IPS-15b (cell line): ENCODE results near the gene MEN1.

Experiments
- H3K27me3 ChIP-seq: one replicate; pipeline ENCODE4 v1.6.1; 2013; ENCODE audit warnings: low read length; ENCODE audit not compliant: control insufficient read depth, insufficient read depth
- H3K36me3 ChIP-seq: one replicate; pipeline ENCODE4 v1.6.1; 2013; ENCODE audit warnings: low read length; ENCODE audit not compliant: control insufficient read depth, insufficient read depth
- H3K4me1 ChIP-seq: one replicate; pipeline ENCODE4 v1.6.1; 2013; ENCODE audit warnings: mild to moderate bottlenecking, low read length; ENCODE audit not compliant: control insufficient read depth, insufficient read depth
- H3K4me3 ChIP-seq: one replicate; pipeline ENCODE4 v1.5.1; 2013; ENCODE audit warnings: low read depth, low read length
- H3K9ac ChIP-seq: one replicate; pipeline ENCODE4 v1.6.1; 2013; ENCODE audit warnings: low read depth, mild to moderate bottlenecking, low read length
- H3K9me3 ChIP-seq: one replicate; pipeline ENCODE4 v1.6.1; 2013; ENCODE audit warnings: mild to moderate bottlenecking, low read length; ENCODE audit not compliant: control insufficient read depth, insufficient read depth

Gene MEN1

DNA sequence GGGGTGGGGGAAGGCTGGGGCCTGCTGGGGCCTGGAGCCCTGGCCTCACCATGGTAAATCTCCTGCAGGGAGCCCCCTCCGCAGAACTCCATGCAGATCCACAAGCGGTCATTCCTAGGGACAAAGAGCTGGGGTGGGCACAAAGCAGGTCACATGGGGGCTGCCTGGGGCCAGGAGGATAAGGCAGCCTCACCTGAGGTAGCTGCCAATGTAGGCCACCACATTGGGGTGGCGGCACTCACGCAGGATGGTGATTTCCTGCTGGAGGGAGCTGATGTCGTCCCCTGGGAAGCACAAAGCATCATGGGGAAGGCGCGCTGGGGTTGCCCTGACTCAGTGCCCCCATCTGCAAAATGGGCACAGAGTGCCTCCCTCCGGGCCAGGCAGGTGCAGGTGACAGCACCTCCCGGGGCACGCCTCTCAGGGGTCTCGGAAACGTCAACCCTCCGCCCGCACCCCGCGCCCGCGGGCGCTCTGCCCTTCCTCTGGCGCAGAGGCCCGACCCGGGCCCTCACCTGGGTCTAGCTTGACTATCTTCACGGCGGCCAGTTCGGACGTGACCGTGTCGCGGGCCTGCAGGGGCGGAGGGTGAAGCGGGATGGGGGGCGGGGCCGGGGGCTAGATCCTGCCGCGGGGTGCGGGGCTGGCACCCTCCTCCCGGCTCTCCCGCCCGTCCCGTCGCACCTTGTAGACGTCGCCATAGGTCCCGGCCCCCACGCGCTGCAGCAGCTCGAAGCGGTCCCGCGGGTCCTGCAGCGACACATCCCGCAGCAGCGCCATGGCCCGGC, 7.8 kb downstream of the MEN1 start:
- peaks cover 3% of the 10 kb centered on the region for H3K4me1 ChIP-seq
- H3K27me3 ChIP-seq, result no peaks in the 10 kb centered on the region
- no peaks in the 10 kb centered on the region for H3K9me3 ChIP-seq
- peak overlapping the region; percentile 56 for H3K4me3 ChIP-seq
- peaks cover 27% of the 10 kb centered on the region for H3K36me3 ChIP-seq
- H3K9ac ChIP-seq, result no peak overlapping the region

GRCh38 chr11:64801561-64802369, 8.6 kb downstream of the MEN1 start:
- Histone ChIP-seq H3K4me3 (no peak overlapping the region), H3K4me1 (peaks cover 3% of the 10 kb centered on the region), H3K27me3 (no peaks in the 10 kb centered on the region), H3K9me3 (no peaks in the 10 kb centered on the region), H3K36me3 (peaks cover 21% of the 10 kb centered on the region), H3K9ac (no peak overlapping the region)

DNA sequence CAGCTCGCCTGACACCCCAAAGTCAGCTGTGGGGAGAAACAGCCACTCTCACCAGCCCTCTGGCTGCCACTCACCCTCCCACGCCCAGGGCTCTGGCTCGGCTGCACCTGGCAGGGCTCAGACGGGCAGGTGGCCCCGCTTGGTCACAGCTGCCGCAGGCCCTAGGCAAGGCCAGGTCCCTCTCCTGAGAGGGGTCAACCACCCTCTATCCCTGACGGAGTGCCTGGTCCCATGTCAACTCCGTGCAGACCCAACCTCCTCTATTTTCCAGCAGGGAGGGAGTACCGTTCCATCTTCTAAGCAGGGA, 9.2 kb downstream of the MEN1 start:
- Histone ChIP-seq H3K4me3 (no peak overlapping the region), H3K9ac (no peak overlapping the region), H3K36me3 (peaks cover 20% of the 10 kb centered on the region), H3K9me3 (no peaks in the 10 kb centered on the region), H3K27me3 (no peaks in the 10 kb centered on the region), H3K4me1 (peaks cover 3% of the 10 kb centered on the region)

DNA sequence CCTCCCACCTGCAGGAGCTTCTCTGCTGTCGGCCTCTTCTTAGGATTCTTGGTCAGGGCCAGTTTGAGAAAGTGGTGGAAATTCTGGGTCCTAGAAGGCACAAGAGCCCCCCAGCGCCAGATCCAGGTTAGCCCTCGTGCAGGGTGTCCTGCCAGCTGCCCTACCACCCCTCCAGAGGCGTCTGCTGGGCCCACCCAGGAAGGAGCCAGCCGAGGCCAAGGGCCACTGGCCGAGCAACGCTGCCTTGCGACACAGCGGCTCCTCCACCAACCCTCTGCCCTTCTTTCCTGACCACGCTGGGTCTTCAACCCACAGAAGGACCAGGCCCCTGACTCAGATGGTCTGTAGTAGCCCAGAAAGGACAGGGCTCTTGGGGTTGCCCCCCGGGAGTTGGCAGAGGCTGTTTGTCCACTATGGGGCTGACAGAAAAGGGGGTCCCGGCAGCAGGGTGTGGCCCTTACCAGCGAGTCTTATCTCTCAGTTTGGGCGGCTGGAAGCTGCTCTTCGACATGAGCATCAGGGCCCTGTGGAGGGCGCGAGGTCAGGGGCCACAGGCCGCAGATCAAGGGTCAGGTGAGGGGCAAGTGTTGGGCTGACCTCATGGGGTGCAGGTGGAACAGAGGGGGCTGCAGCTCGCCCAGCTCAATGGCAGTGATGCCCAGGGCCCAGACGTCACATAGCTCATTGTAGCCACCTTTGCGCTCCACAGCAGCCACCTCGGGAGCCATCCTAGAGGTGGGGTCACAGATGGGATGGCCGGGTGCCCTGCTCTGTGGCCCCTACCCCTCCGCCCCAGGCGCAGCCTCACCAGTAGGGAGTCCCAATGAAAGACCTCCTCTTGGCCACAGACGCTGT, 9.8 kb downstream of the MEN1 start:
- peaks cover 15% of the 10 kb centered on the region for H3K36me3 ChIP-seq
- H3K9ac ChIP-seq, result no peak overlapping the region
- H3K4me1 ChIP-seq, result peaks cover 3% of the 10 kb centered on the region
- no peaks in the 10 kb centered on the region for H3K27me3 ChIP-seq
- no peak overlapping the region for H3K4me3 ChIP-seq
- no peaks in the 10 kb centered on the region for H3K9me3 ChIP-seq

GRCh38 chr11:64799623-64800302, 10.6 kb downstream of the MEN1 start:
- H3K4me3 ChIP-seq, result no peak overlapping the region
- H3K9ac ChIP-seq, result no peak overlapping the region
- no peaks in the 10 kb centered on the region for H3K27me3 ChIP-seq
- no peaks in the 10 kb centered on the region for H3K9me3 ChIP-seq
- H3K36me3 ChIP-seq, result peaks cover 7% of the 10 kb centered on the region
- peaks cover 3% of the 10 kb centered on the region for H3K4me1 ChIP-seq

- Histone ChIP-seq H3K4me3 (no peak overlapping the region), H3K9ac (no peak overlapping the region), H3K27me3 (no peaks in the 10 kb centered on the region), H3K36me3 (peaks cover 5% of the 10 kb centered on the region), H3K4me1 (peaks cover 2% of the 10 kb centered on the region), H3K9me3 (no peaks in the 10 kb centered on the region)
Measured at GRCh38 chr11:64799256-64799622, 11.1 kb downstream of the MEN1 start.

- H3K9ac ChIP-seq, result no peak overlapping the region
Measured at GRCh38 chr11:64796757-64797541, 13.4 kb downstream of the MEN1 start.

GRCh38 chr11:64796047-64796756, 14.1 kb downstream of the MEN1 start:
- Histone ChIP-seq H3K36me3 (peaks cover 5% of the 10 kb centered on the region), H3K4me3 (no peak overlapping the region), H3K9me3 (no peaks in the 10 kb centered on the region), H3K4me1 (no peaks in the 10 kb centered on the region), H3K9ac (no peak overlapping the region), H3K27me3 (no peaks in the 10 kb centered on the region)

More at GRCh38 chr11:64796757-64797541, 13.4 kb downstream of the MEN1 start:
- Histone ChIP-seq H3K4me1 (no peaks in the 10 kb centered on the region), H3K27me3 (no peaks in the 10 kb centered on the region), H3K9me3 (no peaks in the 10 kb centered on the region), H3K4me3 (no peak overlapping the region), H3K36me3 (peaks cover 5% of the 10 kb centered on the region)

GRCh38 chr11:64794526-64794925, 15.8 kb downstream of the MEN1 start:
- H3K27me3 ChIP-seq, result no peaks in the 10 kb centered on the region
- no peaks in the 10 kb centered on the region for H3K9me3 ChIP-seq
- H3K36me3 ChIP-seq, result peaks cover 11% of the 10 kb centered on the region
- H3K4me1 ChIP-seq, result no peaks in the 10 kb centered on the region
- no peak overlapping the region for H3K9ac ChIP-seq
- H3K4me3 ChIP-seq, result no peak overlapping the region

DNA sequence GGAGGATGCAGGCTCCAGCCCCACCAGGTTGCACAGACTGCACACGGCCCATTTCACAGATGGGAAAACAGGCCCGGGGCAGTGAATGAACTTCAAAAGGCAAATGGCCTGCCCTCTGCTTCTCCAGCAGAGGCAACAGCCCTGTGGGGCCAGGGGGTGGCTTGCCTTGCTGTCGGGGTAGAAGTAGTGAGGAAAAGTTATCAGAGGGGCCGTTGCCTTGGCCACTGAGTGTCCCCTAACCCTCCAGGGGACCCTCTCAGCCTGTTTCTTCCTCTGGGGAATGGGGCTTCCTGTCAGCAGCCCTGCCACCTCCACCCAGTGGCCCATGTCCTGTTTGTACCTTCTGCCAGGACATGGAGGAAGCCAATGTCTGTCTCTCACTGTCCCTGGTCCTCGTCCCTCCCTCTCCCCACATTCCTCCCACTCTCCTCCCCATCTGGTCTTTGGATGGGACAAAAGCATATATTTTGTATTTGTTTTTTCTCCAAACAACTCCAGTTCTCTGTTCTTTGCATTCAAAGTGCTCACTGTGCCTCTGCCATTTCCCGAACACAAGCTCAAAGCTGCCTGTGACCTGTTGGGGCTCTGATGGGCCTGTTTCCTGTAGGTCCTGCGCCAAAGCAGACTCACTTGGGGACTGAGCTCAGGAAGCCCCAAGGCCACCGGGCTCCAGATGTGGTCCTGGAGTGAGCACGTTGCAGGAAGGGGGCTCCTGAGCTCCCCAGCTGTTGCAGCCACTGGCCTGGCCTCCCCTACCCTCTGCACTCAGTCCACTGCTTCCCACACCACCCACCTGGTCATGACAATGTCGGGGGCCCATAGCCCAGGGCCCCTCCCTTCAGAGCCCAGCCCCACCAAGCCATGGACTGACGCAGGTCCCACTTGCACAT, 16.8 kb downstream of the MEN1 start:
- peaks cover 11% of the 10 kb centered on the region for H3K36me3 ChIP-seq
- H3K4me3 ChIP-seq, result no peak overlapping the region
- H3K9ac ChIP-seq, result no peak overlapping the region
- H3K4me1 ChIP-seq, result no peaks in the 10 kb centered on the region
- no peaks in the 10 kb centered on the region for H3K27me3 ChIP-seq
- H3K9me3 ChIP-seq, result no peaks in the 10 kb centered on the region
